Chondrocyte (in vitro differentiated cells): Measurements from ENCODE around the gene G6PC3. TPM values are rescaled to one million over a fixed set of nuclear protein-coding genes. Genes with fewer than 3 reads are reported as not detected.
A peak's percentile ranks its signal among the peaks of the same experiment; 100 is the strongest.

Source experiments
- DNase-seq: peaks from one replicate; pipeline ENCODE4 v3.0.0; 2021; ENCODE audit warnings: mixed read lengths, low spot score
- H3K27ac Mint-ChIP-seq: one replicate; pipeline ENCODE4 v1.8.0; 2021; ENCODE audit warnings: mild to moderate bottlenecking, moderate library complexity, mixed read lengths; ENCODE audit not compliant: unreplicated experiment
- H3K27me3 Mint-ChIP-seq: 2 replicates; pipeline ENCODE4 v1.8.0; 2021; ENCODE audit warnings: low read depth, mixed read lengths
- H3K36me3 Mint-ChIP-seq: 2 replicates; pipeline ENCODE4 v1.8.0; 2021; ENCODE audit warnings: low read depth, mixed read lengths
- H3K4me1 Mint-ChIP-seq: 2 replicates; pipeline ENCODE4 v1.8.0; 2021; ENCODE audit warnings: low read depth, mild to moderate bottlenecking, mixed read lengths
- H3K4me3 Mint-ChIP-seq: one replicate; pipeline ENCODE4 v1.8.0; 2021; ENCODE audit warnings: mild to moderate bottlenecking, moderate library complexity, mixed read lengths; ENCODE audit not compliant: unreplicated experiment
- H3K9me3 Mint-ChIP-seq: 2 replicates; pipeline ENCODE4 v1.8.0; 2021; ENCODE audit warnings: low read depth, mixed read lengths
- CTCF ChIP-seq: fragments of 200-600 bp; sonication (generic); IDR thresholded peaks from 2 replicates; pipeline ENCODE4 v1.5.0; 2021; ENCODE audit warnings: antibody characterized with exemption, mild to moderate bottlenecking, moderate library complexity
- total RNA-seq: library from RNA; stranded (reverse); gene quantifications from 3 replicates; pipeline ENCODE4 v1.2.1, GENCODE V29; 2021

G6PC3 gene
- total RNA-seq, 1 donor from 2014 or later, result 59.2 TPM

- peaks cover 36% of the 10 kb centered on the region for H3K4me1 Mint-ChIP-seq
- peak overlapping the region; percentile 99 for H3K27ac Mint-ChIP-seq
- no peak for DNase-seq
- H3K9me3 Mint-ChIP-seq, result no peaks in the 10 kb centered on the region
- TF ChIP-seq CTCF, result no peak
- H3K27me3 Mint-ChIP-seq, result no peaks in the 10 kb centered on the region
- peak overlapping the region; percentile 90 for H3K4me3 Mint-ChIP-seq
- H3K36me3 Mint-ChIP-seq, result peaks cover 7% of the 10 kb centered on the region
Measured at GRCh38 chr17:44071198-44071520, 624 bp downstream of the G6PC3 start.

- H3K4me3 Mint-ChIP-seq, result peak overlapping the region; percentile 90
- peaks cover 32% of the 10 kb centered on the region for H3K4me1 Mint-ChIP-seq
- no peak for TF ChIP-seq CTCF
- no peak for DNase-seq
- peaks cover 10% of the 10 kb centered on the region for H3K36me3 Mint-ChIP-seq
- no peaks in the 10 kb centered on the region for H3K9me3 Mint-ChIP-seq
- H3K27ac Mint-ChIP-seq, result peak overlapping the region; percentile 99
- H3K27me3 Mint-ChIP-seq, result no peaks in the 10 kb centered on the region
Measured at GRCh38 chr17:44071772-44072171, 1.2 kb downstream of the G6PC3 start.

- Mint-ChIP-seq H3K27me3 (no peaks in the 10 kb centered on the region), H3K27ac (peak overlapping the region; percentile 8), H3K4me3 (no peak overlapping the region), H3K4me1 (peaks cover 23% of the 10 kb centered on the region), H3K9me3 (no peaks in the 10 kb centered on the region), H3K36me3 (peaks cover 14% of the 10 kb centered on the region)
- DNase-seq, result no peak
- no peak for TF ChIP-seq CTCF
Measured at GRCh38 chr17:44074231-44074910, 3.8 kb downstream of the G6PC3 start.

GRCh38 chr17:44074911-44075285 lies 4.4 kb downstream of the G6PC3 start:
- Mint-ChIP-seq H3K9me3 (no peaks in the 10 kb centered on the region), H3K4me1 (peaks cover 22% of the 10 kb centered on the region), H3K36me3 (peaks cover 16% of the 10 kb centered on the region), H3K27me3 (no peaks in the 10 kb centered on the region), H3K4me3 (no peak overlapping the region), H3K27ac (no peak overlapping the region)
- no peak for DNase-seq
- no peak for TF ChIP-seq CTCF

- peaks cover 20% of the 10 kb centered on the region for H3K36me3 Mint-ChIP-seq
- TF ChIP-seq CTCF, result no peak
- H3K27ac Mint-ChIP-seq, result no peak overlapping the region
- H3K4me1 Mint-ChIP-seq, result peaks cover 16% of the 10 kb centered on the region
- no peaks in the 10 kb centered on the region for H3K9me3 Mint-ChIP-seq
- DNase-seq, result no peak
- no peak overlapping the region for H3K4me3 Mint-ChIP-seq
- no peaks in the 10 kb centered on the region for H3K27me3 Mint-ChIP-seq
Measured at GRCh38 chr17:44075598-44076293, 5.2 kb downstream of the G6PC3 start.
